DND-41 (cell line): Measurements from ENCODE around the gene ZDHHC14.

Experiments used
- EZH2 ChIP-seq: IDR thresholded peaks from 3 replicates; pipeline ENCODE4 v1.6.1; 2012; ENCODE audit warnings: borderline replicate concordance, low read depth, mild to moderate bottlenecking, moderate library complexity, low read length, inconsistent platforms; ENCODE audit not compliant: severe bottlenecking
- TF ChIP-seq, protein P1 (sequence below): IDR thresholded peaks from 2 replicates; pipeline ENCODE4 v1.5.1; 2012; ENCODE audit warnings: borderline replicate concordance, low read length, moderate library complexity, mild to moderate bottlenecking; ENCODE audit not compliant: poor library complexity, severe bottlenecking; ENCODE audit errors: extremely low read depth

- TF ChIP-seq, protein P1, sequence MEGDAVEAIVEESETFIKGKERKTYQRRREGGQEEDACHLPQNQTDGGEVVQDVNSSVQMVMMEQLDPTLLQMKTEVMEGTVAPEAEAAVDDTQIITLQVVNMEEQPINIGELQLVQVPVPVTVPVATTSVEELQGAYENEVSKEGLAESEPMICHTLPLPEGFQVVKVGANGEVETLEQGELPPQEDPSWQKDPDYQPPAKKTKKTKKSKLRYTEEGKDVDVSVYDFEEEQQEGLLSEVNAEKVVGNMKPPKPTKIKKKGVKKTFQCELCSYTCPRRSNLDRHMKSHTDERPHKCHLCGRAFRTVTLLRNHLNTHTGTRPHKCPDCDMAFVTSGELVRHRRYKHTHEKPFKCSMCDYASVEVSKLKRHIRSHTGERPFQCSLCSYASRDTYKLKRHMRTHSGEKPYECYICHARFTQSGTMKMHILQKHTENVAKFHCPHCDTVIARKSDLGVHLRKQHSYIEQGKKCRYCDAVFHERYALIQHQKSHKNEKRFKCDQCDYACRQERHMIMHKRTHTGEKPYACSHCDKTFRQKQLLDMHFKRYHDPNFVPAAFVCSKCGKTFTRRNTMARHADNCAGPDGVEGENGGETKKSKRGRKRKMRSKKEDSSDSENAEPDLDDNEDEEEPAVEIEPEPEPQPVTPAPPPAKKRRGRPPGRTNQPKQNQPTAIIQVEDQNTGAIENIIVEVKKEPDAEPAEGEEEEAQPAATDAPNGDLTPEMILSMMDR = no peak
- TF ChIP-seq EZH2 = no peak
These were observed 149.1 kb downstream of the ZDHHC14 start for GRCh38 chr6:157530126-157530525.
